HL-60 (cell line): Measurements from ENCODE around the gene NUAK2.

ENCODE experiments used
- DNase-seq, 2 experiments: peaks; one replicate each; pipeline ENCODE4 v3.0.0-alpha.2; 2010 to 2020; ENCODE audit warnings: low read depth in 1 of 2, low spot score in 1 of 2
- H3K27ac ChIP-seq: fragments of 250-450 bp; sonication (Bioruptor Pico); replicated peaks from 2 replicates; pipeline ENCODE4 v1.5.1; 2020; ENCODE audit warnings: mild to moderate bottlenecking, moderate library complexity
- H3K27me3 ChIP-seq: fragments of 250-450 bp; sonication (Bioruptor Pico); 2 replicates; pipeline ENCODE4 v1.5.1; 2021; ENCODE audit warnings: mild to moderate bottlenecking, moderate library complexity; ENCODE audit not compliant: insufficient read depth, poor library complexity, severe bottlenecking
- H3K4me3 ChIP-seq: replicated peaks from 2 replicates; pipeline ENCODE4 v1.5.1; 2011; ENCODE audit warnings: mild to moderate bottlenecking, control low read depth, low read length; ENCODE audit not compliant: insufficient read depth
- CTCF ChIP-seq: IDR thresholded peaks from one replicate; pipeline ENCODE4 v1.5.1; 2011; ENCODE audit warnings: low read length, control low read depth, inconsistent platforms; ENCODE audit not compliant: insufficient read depth
- GABPA ChIP-seq: IDR thresholded peaks from 2 replicates; pipeline ENCODE4 v1.6.1; 2012; ENCODE audit warnings: low read depth
- POLR2AphosphoS5 ChIP-seq: IDR thresholded peaks from 2 replicates; pipeline ENCODE4 v1.6.1; 2012; ENCODE audit warnings: low read depth
- REST ChIP-seq: IDR thresholded peaks from 2 replicates; pipeline ENCODE4 v1.6.1; 2012; ENCODE audit warnings: low read depth; ENCODE audit not compliant: insufficient replicate concordance
- SPI1 ChIP-seq: IDR thresholded peaks from 2 replicates; pipeline ENCODE4 v1.6.1; 2012; ENCODE audit warnings: low read depth, mild to moderate bottlenecking, borderline replicate concordance

The NUAK2 gene

GRCh38 chr1:205301842-205302588, 19.5 kb downstream of the NUAK2 start:
- Histone ChIP-seq H3K4me3 (no peak overlapping the region), H3K27me3 (no peaks in the 10 kb centered on the region), H3K27ac (no peak overlapping the region)
- no peak for TF ChIP-seq POLR2AphosphoS5
- no peak for TF ChIP-seq REST
- no peak for TF ChIP-seq SPI1
- no peak for TF ChIP-seq CTCF
- no peak for TF ChIP-seq GABPA
- DNase-seq: no peak

GRCh38 chr1:205301205-205301821, 20.2 kb downstream of the NUAK2 start:
- Histone ChIP-seq H3K27ac (no peak overlapping the region), H3K4me3 (no peak overlapping the region), H3K27me3 (no peaks in the 10 kb centered on the region)
- no peak for DNase-seq
- TF ChIP-seq GABPA (no peak), SPI1 (no peak), POLR2AphosphoS5 (no peak), REST (no peak), CTCF (no peak)

- no peak for DNase-seq
- no peak overlapping the region for H3K27ac ChIP-seq
- H3K27me3 ChIP-seq: no peaks in the 10 kb centered on the region
- TF ChIP-seq REST (no peak), SPI1 (no peak), CTCF (no peak), POLR2AphosphoS5 (no peak), GABPA (no peak)
- H3K4me3 ChIP-seq: no peak overlapping the region
Observed at GRCh38 chr1:205300149-205300548, 21.4 kb downstream of the NUAK2 start.
